GM12878 (cell line): ENCODE results near the gene OGFR. TPM values are rescaled to one million over a fixed set of nuclear protein-coding genes. Genes with fewer than 3 reads are reported as not detected.

Source experiments
- ATAC-seq: fragments of 200-7000 bp; cut with Tn5 transposase; 3 replicates; pipeline ENCODE4 v1.9.1; 2020; ENCODE audit warnings: mild to moderate bottlenecking, moderate library complexity
- BruUV-seq: library from RNA; stranded (reverse); fragments of 400-500 nt; replicated peaks from 2 replicates; lab custom pipeline; 2021; lab: Mats Ljungman, UMichigan
- CTCF ChIA-PET: fragments of 300-600 bp; sonication (Branson Sonifier 250); formaldehyde crosslinking; extraction: SDS; loops from one replicate; lab custom pipeline; 2021; ENCODE audit warnings: inconsistent platforms; lab: Yijun Ruan, JAX
- POLR2A ChIA-PET: fragments of 350-600 bp; formaldehyde crosslinking; extraction: SDS; loops from one replicate; lab custom pipeline; 2021; ENCODE audit warnings: inconsistent platforms; lab: Charles Lee
- RAD21 ChIA-PET: fragments of 300-600 bp; sonication (Branson Sonifier 250); formaldehyde crosslinking; loops from one replicate; lab custom pipeline; 2023; ENCODE audit warnings: antibody characterized with exemption; ENCODE audit not compliant: unreplicated experiment; lab: Charles Lee
- SMC1A ChIA-PET: fragments of 300-600 bp; sonication (Branson Sonifier 250); formaldehyde crosslinking; loops from one replicate; lab custom pipeline; 2023; ENCODE audit not compliant: unreplicated experiment, uncharacterized antibody; lab: Charles Lee
- DNase-seq: peaks from one replicate; pipeline ENCODE4 v3.0.0-alpha.2; 2011; ENCODE audit warnings: low read depth, low spot score
- FAIRE-seq: peaks from 3 replicates; lab custom pipeline; 2011; peaks lifted over from hg19 to GRCh38; lab: Jason Lieb, UNC
- H2AFZ ChIP-seq: 2 replicates; pipeline ENCODE4 v1.6.0; 2011; ENCODE audit warnings: low read depth, low read length, control low read depth; ENCODE audit not compliant: control insufficient read depth
- H3K27ac ChIP-seq: 2 replicates; pipeline ENCODE4 v1.5.1; 2011; ENCODE audit warnings: control low read depth; ENCODE audit not compliant: control insufficient read depth, insufficient read depth
- H3K27me3 ChIP-seq, 2 experiments: replicated peaks in 1 of 2; 2 replicates each; pipeline versions ENCODE4 v1.6.0 to v1.6.1; 2011; ENCODE audit warnings: low read length in 1 of 2; ENCODE audit not compliant: control insufficient read depth in 2 of 2, insufficient read depth in 2 of 2
- H3K36me3 ChIP-seq, 2 experiments: 2 replicates each; pipeline ENCODE4 v1.5.1; 2011; ENCODE audit warnings: low read length in 1 of 2; ENCODE audit not compliant: control insufficient read depth in 2 of 2, insufficient read depth in 2 of 2
- H3K4me1 ChIP-seq: 2 replicates; pipeline ENCODE4 v1.6.1; 2011; ENCODE audit warnings: mild to moderate bottlenecking, low read length, moderate library complexity, mixed read lengths; ENCODE audit not compliant: control insufficient read depth, insufficient read depth
- H3K4me2 ChIP-seq: 2 replicates; pipeline ENCODE4 v1.6.0; 2011; ENCODE audit warnings: control low read depth; ENCODE audit not compliant: control insufficient read depth, insufficient read depth
- H3K4me3 ChIP-seq: fragments of 200-600 bp; sonication (generic); 2 replicates; pipeline ENCODE4 v1.5.1; 2016
- H3K79me2 ChIP-seq: 2 replicates; pipeline ENCODE4 v1.6.0; 2011; ENCODE audit warnings: low read length; ENCODE audit not compliant: control insufficient read depth, insufficient read depth
- H3K9ac ChIP-seq: 2 replicates; pipeline ENCODE4 v1.8.0; 2011; ENCODE audit warnings: low read length, control low read depth, mixed read lengths; ENCODE audit not compliant: control insufficient read depth, insufficient read depth
- H3K9me3 ChIP-seq: replicated peaks from 3 replicates; pipeline ENCODE4 v1.5.1; 2011; ENCODE audit warnings: mild to moderate bottlenecking, low read length; ENCODE audit not compliant: control insufficient read depth, insufficient read depth
- H4K20me1 ChIP-seq: 2 replicates; pipeline ENCODE4 v1.6.0; 2011; ENCODE audit not compliant: control insufficient read depth, insufficient read depth
- JUNB ChIP-seq: IDR thresholded peaks from 2 replicates; pipeline ENCODE4 v1.6.1; 2016; ENCODE audit warnings: antibody characterized with exemption, mild to moderate bottlenecking
- ZBTB4 ChIP-seq: fragments of 450-650 bp; formaldehyde crosslinking; IDR thresholded peaks from 2 replicates; pipeline ENCODE4 v1.4.0; 2022; ENCODE audit warnings: mild to moderate bottlenecking, moderate library complexity
- WGBS: methylation state at CpG from one replicate; pipeline ENCODE4 v1.1.6; 2016; ENCODE audit warnings: low lambda C conversion rate; ENCODE audit not compliant: insufficient replicate concordance, insufficient coverage; ENCODE audit errors: missing lambda C conversion rate; 5-methylcytosine and 5-hydroxymethylcytosine counted together
- in situ Hi-C: fragments of 300-500 bp; cut with MboI; formaldehyde crosslinking; loops from 9 replicates; pipeline ENCODE4 v1.14.3; 2018; ENCODE audit warnings: mixed read lengths
- intact Hi-C: fragments of 100-400 bp; cut with micrococcal nuclease; formaldehyde crosslinking; loops from one replicate; pipeline ENCODE4 v1.14.2; 2022; ENCODE audit not compliant: unreplicated experiment
- polyA plus RNA-seq, 11 experiments: library from polyadenylated mRNA; depleted of rRNA in 4 of 11; unstranded in 6 of 11; stranded (reverse) in 5 of 11; fragments of >200 nt; fragmentation: Nextera tagmentation in 4 of 11; fragmentation: Illumina TruSeq in 1 of 11; extraction: Ambion mirVana in 4 of 11; extraction: Trizol in 1 of 11; gene quantifications; 1 replicate in 1 of 11; 2 replicates in 10 of 11; pipeline versions ENCODE4 v1.2.1 to v1.2.3, GENCODE V29; 2011 to 2016; ENCODE audit warnings: inconsistent platforms in 2 of 11, missing spikeins in 2 of 11, low read depth in 1 of 11
- total RNA-seq, 4 experiments: library from RNA; depleted of rRNA in 3 of 4; stranded (reverse); fragments of >200 nt in 3 of 4; fragmentation: Illumina TruSeq in 1 of 4; extraction: Trizol in 1 of 4; gene quantifications; 2 replicates each; pipeline versions ENCODE4 v1.2.1 to v1.2.3, GENCODE V29; 2013 to 2021

Gene OGFR
- total and polyA plus RNA-seq, 10 of the 15 experiments (the other 5 are each of a cell fraction or from before 2014, with no cell fraction given), result 0.72 to 62.1 (median 27.3) TPM

- in situ Hi-C loops, result no loop called here
- RAD21 ChIA-PET, result interaction anchor here (0.6 to 1.7 kb wide), 12 partner anchors 10 to 359 kb away, joined by 3 to 11 read pairs (median 4); partner anchors contain the start of gene TCFL5
- WGBS, result 2% methylated on average over 6 of the region's 7 CpGs
- TF ChIP-seq ZBTB4 (CRISPR knock-in tag) (no peak), JUNB (no peak)
- Histone ChIP-seq H2AFZ (no peak overlapping the region), H3K36me3 (no peaks in the 10 kb centered on the region), H3K4me3 (no peak overlapping the region), H3K27ac (no peak overlapping the region), H3K79me2 (no peaks in the 10 kb centered on the region), H3K4me1 (0 out of 2 replicates have a peak, but pooled peaks cover 2% of the 10 kb centered on the region), H4K20me1 (no peaks in the 10 kb centered on the region), H3K9ac (no peak overlapping the region), H3K4me2 (no peak overlapping the region), H3K9me3 (no peaks in the 10 kb centered on the region), H3K27me3 (peaks cover 0 to 5% of the 10 kb centered on the region in 2 experiments; a peak in 3 of 4 replicates)
- BruUV-seq, result no TSS peak
- SMC1A ChIA-PET, result interaction anchor here (0.6 to 1.5 kb wide), 7 partner anchors 27 to 358 kb away, joined by 3 to 11 read pairs (median 5); partner anchors contain the start of gene TCFL5
- no peak for FAIRE-seq
- intact Hi-C loops, result loop anchor here (1.0 to 2.0 kb wide), 2 partner anchors 78 to 187 kb away; no protein-coding TSS in a partner anchor
- DNase-seq, result no peak
- POLR2A ChIA-PET, result interaction anchor here (0.5 to 1.4 kb wide), 3 partner anchors 22 to 188 kb away, joined by 3 to 6 read pairs (median 3); partner anchors contain the start of gene TCFL5
- ATAC-seq, result no peak
- CTCF ChIA-PET, result interaction anchor here (0.6 to 2.2 kb wide), 24 partner anchors 10 to 491 kb away, joined by 3 to 14 read pairs (median 4); partner anchors contain the start of gene TCFL5
Measured at GRCh38 chr20:62822239-62822787, 17.7 kb downstream of the OGFR start.
